Measurements from ENCODE around the gene AP3B2. TPM values are rescaled to one million over a fixed set of nuclear protein-coding genes. Genes with fewer than 3 reads are reported as not detected.
"Not testable (repeated sequence)": the region's sequence is repeated elsewhere in the genome, so short reads cannot be mapped to it uniquely, and the experiment has no call there.

Gene AP3B2
- total RNA-seq, 4 donors from 2014 or later, result 0.59 to 14.2 (median 1.1) TPM

GRCh38 chr15:82647835-82648256 lies 61.8 kb downstream of the AP3B2 start:
- no peaks in the 10 kb centered on the region for H3K9me3 ChIP-seq
- H3K4me1 ChIP-seq, result peaks cover 0 to 41% (median 16%) of the 10 kb centered on the region in 4 donors
- 0 to 3% methylated on average over 11 to 16 of the region's 49 CpGs for WGBS, 2 donors
- no peak for DNase-seq (ENCODE audit: low spot score in 2 of 2)
- peak overlapping the region; percentile 44 to 89 (median 60) for H3K27ac ChIP-seq
- H3K27me3 ChIP-seq, result peaks cover 0 to 20% of the 10 kb centered on the region in 2 donors
- TF ChIP-seq POLR2A (IDR thresholded peaks at IDR 0.05) (no peak), EP300 (IDR thresholded peaks at IDR 0.05) (no peak), CTCF (IDR thresholded peaks at IDR 0.05) (no peak)
- peak overlapping the region; percentile 40 to 82 (median 60) for H3K4me3 ChIP-seq
- no peaks in the 10 kb centered on the region for H3K36me3 ChIP-seq

GRCh38 chr15:82647045-82647834 lies 62.4 kb downstream of the AP3B2 start, which contains the start of gene CPEB1:
Gene CPEB1 (minus strand): TSS chr15:82647363. CDS start chr15:82628459, 18,904 bp downstream.
- no peaks in the 10 kb centered on the region for H3K36me3 ChIP-seq
- DNase-seq (ENCODE audit: low spot score in 2 of 2), result peak in 1 of 2 donors; percentile 22
- TF ChIP-seq EP300 (IDR thresholded peaks at IDR 0.05), result peak in 1 of 2 donors; percentile 71
- peak in 2 of 5 experiments; percentile 24 to 31 for TF ChIP-seq CTCF (IDR thresholded peaks at IDR 0.05)
- peak in 1 of 2 donors; percentile 58 for TF ChIP-seq POLR2A (IDR thresholded peaks at IDR 0.05)
- H3K27ac ChIP-seq, result peak within 1 kb of the TSS; percentile 44 to 89 (median 62)
- no peaks in the 10 kb centered on the region for H3K9me3 ChIP-seq
- H3K27me3 ChIP-seq, result peaks cover 0 to 20% of the 10 kb centered on the region in 2 donors
- H3K4me3 ChIP-seq, result peak within 1 kb of the TSS; percentile 40 to 82 (median 60)
- WGBS, 2 donors, result 18 to 32% methylated on average over 15 to 18 of the region's 96 CpGs
- peaks cover 0 to 41% (median 16%) of the 10 kb centered on the region in 4 donors for H3K4me1 ChIP-seq

GRCh38 chr15:82646250-82647044 lies 63.2 kb downstream of the AP3B2 start:
- Histone ChIP-seq H3K27ac (peak overlapping the region; percentile 44 to 89 (median 62)), H3K4me1 (peaks cover 0 to 41% (median 16%) of the 10 kb centered on the region in 4 donors), H3K27me3 (peaks cover 0 to 20% of the 10 kb centered on the region in 2 donors), H3K4me3 (peak overlapping the region; percentile 40 to 82 (median 60)), H3K36me3 (no peaks in the 10 kb centered on the region), H3K9me3 (no peaks in the 10 kb centered on the region)
- whole genome bisulfite sequencing, 2 donors, result 26 to 45% methylated on average over 18 to 50 of the region's 56 CpGs
- no peak for TF ChIP-seq EP300 (IDR thresholded peaks at IDR 0.05)
- no peak for TF ChIP-seq CTCF (IDR thresholded peaks at IDR 0.05)
- no peak for TF ChIP-seq POLR2A (IDR thresholded peaks at IDR 0.05)
- no peak for DNase-seq (ENCODE audit: low spot score in 2 of 2)

- peaks cover 0 to 41% (median 16%) of the 10 kb centered on the region in 4 donors for H3K4me1 ChIP-seq
- 88 to 91% methylated on average over 34 of the region's 34 CpGs for WGBS, 2 donors
- not testable (repeated sequence) for DNase-seq (ENCODE audit: low spot score in 2 of 2); H3K4me3 ChIP-seq; H3K36me3 ChIP-seq; H3K9me3 ChIP-seq
- peaks cover 0 to 20% of the 10 kb centered on the region in 2 donors for H3K27me3 ChIP-seq
- peak overlapping the region in 2 of 4 donors; percentile 76 to 89 for H3K27ac ChIP-seq
Observed at GRCh38 chr15:82644967-82645852, 64.5 kb downstream of the AP3B2 start.

GRCh38 chr15:82643992-82644391 lies 65.7 kb downstream of the AP3B2 start:
- Histone ChIP-seq H3K36me3 (no peaks in the 10 kb centered on the region), H3K4me1 (peaks cover 0 to 41% (median 16%) of the 10 kb centered on the region in 4 donors), H3K27ac (peak overlapping the region in 2 of 4 donors; percentile 76 to 89), H3K4me3 (no peak overlapping the region), H3K27me3 (peaks cover 0 to 20% of the 10 kb centered on the region in 2 donors), H3K9me3 (no peaks in the 10 kb centered on the region)
- 32 to 35% methylated on average over 3 of the region's 3 CpGs for WGBS, 2 donors
- no peak for DNase-seq (ENCODE audit: low spot score in 2 of 2)
- TF ChIP-seq POLR2A (IDR thresholded peaks at IDR 0.05) (no peak), EP300 (IDR thresholded peaks at IDR 0.05) (no peak), CTCF (IDR thresholded peaks at IDR 0.05) (no peak)
